NCI-H187 (cell line): ENCODE data around the gene FRK.

ENCODE experiments used
- DNase-seq, 2 experiments: peaks; one replicate each; lab custom pipeline; 2025; lab: John Stamatoyannopoulos, UW

The FRK gene

DNA sequence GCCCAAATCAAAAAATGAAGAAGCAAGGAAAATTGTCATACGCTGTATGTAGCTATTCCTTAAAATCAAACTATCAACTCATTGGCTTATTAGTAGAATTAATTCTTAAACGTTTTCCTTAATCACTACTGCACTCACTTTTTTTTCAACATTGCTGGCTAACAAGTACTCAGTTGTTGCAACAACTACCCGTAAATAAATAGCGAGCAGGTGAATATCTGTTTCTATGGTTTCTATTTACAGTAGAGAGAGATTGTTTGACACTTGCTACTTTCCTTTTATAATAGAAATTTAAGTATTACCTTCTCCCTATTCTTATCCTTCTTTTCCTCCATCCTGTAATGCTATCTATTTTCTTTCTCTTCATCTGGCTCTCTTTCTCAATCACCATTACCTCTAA is 25.1 kb downstream of the FRK start:
- DNase-seq: no peak

GRCh38 chr6:116034327-116034726 is 26.4 kb downstream of the FRK start:
- DNase-seq: no peak

GRCh38 chr6:116033687-116034303 is 26.9 kb downstream of the FRK start:
- DNase-seq: no peak

DNA sequence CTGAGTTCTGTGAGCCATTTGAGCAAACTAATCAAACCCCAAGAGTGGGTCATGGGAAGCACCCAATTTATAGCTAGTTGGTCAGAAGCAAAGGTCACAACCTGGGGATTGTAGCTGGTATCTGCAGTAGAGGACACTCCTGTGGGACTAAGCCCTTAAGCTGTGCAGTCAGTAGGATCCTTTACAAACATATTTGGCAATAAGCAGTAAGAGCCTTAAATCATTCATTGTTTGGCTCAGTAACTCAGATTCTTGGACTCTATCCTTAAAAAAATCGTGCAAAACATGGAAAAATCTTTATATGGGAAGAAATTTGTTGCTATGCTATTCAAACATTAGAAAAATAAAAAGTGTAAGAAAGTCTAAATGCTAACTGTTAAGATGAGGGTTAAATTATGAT is 29.9 kb downstream of the FRK start:
- DNase-seq: no peak

DNA sequence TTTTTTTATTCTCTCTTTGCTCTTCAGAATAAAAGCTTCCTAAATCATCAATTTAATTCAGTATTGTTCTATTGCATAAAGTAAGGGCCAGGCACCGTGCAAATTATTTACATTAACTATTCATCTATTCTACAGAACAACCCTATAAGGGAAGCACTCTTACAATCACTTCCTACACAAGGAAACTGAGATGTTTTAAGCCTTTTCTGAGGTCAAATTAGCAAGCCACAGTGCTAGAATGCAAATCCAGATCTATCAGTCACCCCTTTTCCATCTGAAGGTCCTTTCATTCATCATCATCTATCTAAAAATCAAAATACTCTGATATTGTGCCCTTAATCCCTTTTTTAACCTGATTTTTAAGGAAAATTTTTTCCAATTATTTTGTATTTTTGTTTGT is 31.2 kb downstream of the FRK start:
- DNase-seq: no peak

GRCh38 chr6:116028233-116028632 is 32.5 kb downstream of the FRK start:
- no peak for DNase-seq

- no peak for DNase-seq
These were observed 32.9 kb downstream of the FRK start for GRCh38 chr6:116027801-116028200.

DNA sequence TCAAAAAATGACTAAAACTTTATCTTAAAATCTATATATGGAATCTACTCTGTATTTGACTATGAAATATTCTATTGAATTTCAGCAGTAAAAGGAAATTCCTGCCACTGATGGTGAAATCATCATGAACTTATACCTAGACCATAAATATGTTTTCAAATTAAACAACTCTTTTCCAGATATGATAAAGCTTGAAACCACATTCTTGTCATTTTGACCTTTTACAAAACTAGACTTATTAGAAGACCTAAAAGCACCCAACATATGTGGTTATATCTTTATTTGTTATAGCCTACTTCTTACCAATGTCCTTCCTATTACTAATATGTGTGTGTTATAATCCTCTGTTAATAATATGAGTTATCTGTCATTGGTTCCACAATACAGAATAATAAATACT is 35.3 kb downstream of the FRK start:
- DNase-seq: no peak

GRCh38 chr6:116022841-116023445 is 37.7 kb downstream of the FRK start:
- DNase-seq: no peak

DNA sequence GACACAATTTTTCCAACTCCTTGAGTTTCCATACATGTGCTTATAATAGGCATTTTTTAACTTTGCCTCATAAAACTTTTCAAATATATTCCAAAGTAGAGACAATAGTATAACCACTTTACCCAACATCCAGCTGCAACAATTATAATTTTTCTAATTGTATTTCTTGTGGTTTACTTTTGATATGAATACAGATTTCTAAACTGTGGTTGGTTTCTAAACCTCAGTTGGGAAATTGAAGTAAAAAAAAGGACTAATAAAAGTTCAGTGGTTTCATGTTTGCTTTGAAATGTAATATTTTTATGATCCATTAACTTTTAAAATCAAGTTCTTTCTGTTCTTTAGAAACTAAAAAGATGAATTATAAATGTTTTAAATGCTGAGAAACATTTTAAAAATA is 40.0 kb downstream of the FRK start:
- DNase-seq: no peak

GRCh38 chr6:116019428-116019827 is 41.3 kb downstream of the FRK start:
- DNase-seq: no peak

GRCh38 chr6:116018976-116019375 is 41.7 kb downstream of the FRK start:
- no peak for DNase-seq

- no peak for DNase-seq
These were observed 43.0 kb downstream of the FRK start for GRCh38 chr6:116017546-116018295.

GRCh38 chr6:116016846-116017545 is 43.7 kb downstream of the FRK start:
- no peak for DNase-seq

DNA sequence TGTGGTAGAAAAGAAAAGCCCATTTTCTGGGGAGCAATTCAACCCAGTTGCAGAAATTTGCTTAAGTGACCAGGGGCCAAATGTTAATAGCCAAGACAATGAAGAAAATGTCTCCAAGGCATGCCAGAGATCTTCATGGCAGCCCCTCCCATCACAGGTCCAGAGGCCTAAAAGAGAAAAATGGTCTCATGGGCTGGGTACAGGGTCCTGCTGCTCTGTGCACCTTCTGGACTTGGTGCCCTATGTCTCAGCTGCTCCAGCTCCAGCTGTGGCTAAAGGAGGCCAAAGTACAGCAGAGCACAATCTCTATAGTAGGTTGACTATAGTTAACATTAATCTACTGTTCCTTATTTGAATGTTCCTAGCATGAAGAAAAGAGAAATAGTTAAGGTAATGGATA is 44.7 kb downstream of the FRK start:
- DNase-seq: no peak

DNA sequence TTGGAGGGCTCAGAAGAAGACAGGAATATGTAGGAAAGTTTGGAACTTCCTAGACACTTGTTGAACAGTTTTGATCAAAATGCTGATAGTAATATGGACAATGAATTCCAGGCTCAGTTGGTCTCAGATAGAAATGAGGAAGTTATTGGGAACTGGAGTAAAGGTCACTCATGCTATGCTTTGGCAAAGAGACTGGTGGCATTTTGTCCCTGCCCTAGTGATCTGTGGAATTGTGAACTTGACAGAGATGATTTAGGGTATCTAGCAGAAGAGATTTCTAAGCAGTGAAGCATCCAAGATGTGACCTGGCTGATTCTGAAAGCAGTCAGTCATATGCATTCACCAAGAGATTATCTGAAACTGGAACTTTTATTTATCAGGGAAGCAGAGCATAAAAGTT is 45.1 kb downstream of the FRK start:
- DNase-seq: no peak

- DNase-seq: no peak
These were observed 47.7 kb downstream of the FRK start for GRCh38 chr6:116012951-116013350.

DNA sequence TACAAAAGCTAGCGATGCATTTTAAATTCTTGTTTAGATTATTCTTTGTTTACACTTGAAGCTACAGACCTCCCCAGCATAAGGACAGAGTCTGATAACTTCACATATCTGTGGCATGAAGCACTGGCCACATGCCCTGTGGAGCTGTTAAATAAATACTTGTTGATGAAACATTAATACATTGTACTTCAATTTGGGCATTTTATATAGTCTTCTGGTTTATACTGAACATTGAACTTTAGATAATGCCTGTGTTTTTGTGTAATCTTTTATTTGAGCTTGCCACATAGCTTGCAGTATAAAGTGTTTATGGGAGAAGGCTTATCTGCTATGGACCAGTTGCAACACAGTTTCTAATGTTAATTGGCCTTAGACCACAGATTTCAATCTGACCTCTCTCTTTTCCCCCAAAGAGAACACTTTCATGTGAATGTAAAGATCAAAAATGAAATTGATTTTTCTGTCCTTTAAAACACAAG is 48.2 kb downstream of the FRK start:
- no peak for DNase-seq

GRCh38 chr6:116011520-116011919 is 49.2 kb downstream of the FRK start:
- DNase-seq: no peak

GRCh38 chr6:116010790-116011401 is 49.8 kb downstream of the FRK start:
- DNase-seq: peak in 1 of 2 experiments; percentile 12

- no peak for DNase-seq
These were observed 50.3 kb downstream of the FRK start for GRCh38 chr6:116010386-116010785.
